GM18909 (cell line): ENCODE measurements around the gene CETP.

Source experiments
- ATAC-seq: cut with Tn5 transposase; IDR thresholded peaks from one replicate; pipeline ENCODE4 v1.9.1; 2021; ENCODE audit warnings: mild to moderate bottlenecking; ENCODE audit not compliant: unreplicated experiment, poor library complexity

Gene CETP

GRCh38 chr16:57016301-57016700 is 54.6 kb downstream of the CETP start:
- no peak for ATAC-seq

GRCh38 chr16:57016831-57017230 is 55.1 kb downstream of the CETP start:
- no peak for ATAC-seq

- ATAC-seq: no peak
These were observed 55.5 kb downstream of the CETP start for GRCh38 chr16:57017251-57017650.

- ATAC-seq: no peak
These were observed 58.0 kb downstream of the CETP start for GRCh38 chr16:57019746-57020145.

- no peak for ATAC-seq
These were observed 58.9 kb downstream of the CETP start for GRCh38 chr16:57020651-57021050.

GRCh38 chr16:57021757-57022156 is 60.0 kb downstream of the CETP start:
- no peak for ATAC-seq

- ATAC-seq: no peak
These were observed 60.7 kb downstream of the CETP start for GRCh38 chr16:57022445-57022844.

GRCh38 chr16:57023541-57024249 is 61.9 kb downstream of the CETP start:
- ATAC-seq: no peak

- no peak for ATAC-seq
These were observed 63.3 kb downstream of the CETP start for GRCh38 chr16:57024894-57025680.

- ATAC-seq: no peak
These were observed 64.4 kb downstream of the CETP start for GRCh38 chr16:57025941-57026777.

GRCh38 chr16:57026778-57027062 is 65.0 kb downstream of the CETP start:
- ATAC-seq: no peak

GRCh38 chr16:57027067-57027466 is 65.3 kb downstream of the CETP start:
- ATAC-seq: no peak

GRCh38 chr16:57028086-57028485 is 66.3 kb downstream of the CETP start:
- ATAC-seq: no peak

GRCh38 chr16:57029161-57030160 is 67.7 kb downstream of the CETP start:
- ATAC-seq: no peak

- no peak for ATAC-seq
These were observed 68.7 kb downstream of the CETP start for GRCh38 chr16:57030346-57030902.

- no peak for ATAC-seq
These were observed 69.4 kb downstream of the CETP start for GRCh38 chr16:57031156-57031555.

GRCh38 chr16:57032346-57032745 is 70.6 kb downstream of the CETP start:
- no peak for ATAC-seq

- ATAC-seq: no peak
These were observed 71.2 kb downstream of the CETP start for GRCh38 chr16:57032931-57033330.
